Activated CD4-positive, alpha-beta memory T cell treated with anti-CD3 and anti-CD28 coated beads for 36 hours (primary cell): ENCODE measurements around the gene LAPTM5. TPM values are rescaled to one million over a fixed set of nuclear protein-coding genes. Genes with fewer than 3 reads are reported as not detected.
A peak's percentile ranks its signal among the peaks of the same experiment; 100 is the strongest.

Experiments used
- CTCF ChIA-PET: fragments of 350-600 bp; sonication (Branson Sonifier 250); formaldehyde crosslinking; loops from one replicate; lab custom pipeline; 2021; ENCODE audit warnings: antibody characterized with exemption, inconsistent platforms; lab: Charles Lee
- POLR2A ChIA-PET: fragments of 350-600 bp; sonication (Branson Sonifier 250); formaldehyde crosslinking; loops from one replicate; lab custom pipeline; 2021; ENCODE audit warnings: antibody characterized with exemption; lab: Charles Lee
- DNase-seq: peaks from one replicate; pipeline ENCODE4 v3.0.0-alpha.2; 2020
- H3K27ac Mint-ChIP-seq: one replicate; pipeline ENCODE4 v1.8.0; 2021; ENCODE audit warnings: mixed read lengths
- H3K27me3 Mint-ChIP-seq: one replicate; pipeline ENCODE4 v1.8.0; 2021; ENCODE audit warnings: mixed read lengths
- H3K36me3 Mint-ChIP-seq: one replicate; pipeline ENCODE4 v1.8.0; 2021; ENCODE audit warnings: mixed read lengths
- H3K4me1 Mint-ChIP-seq: one replicate; pipeline ENCODE4 v1.8.0; 2021; ENCODE audit warnings: low read depth, mixed read lengths
- H3K4me3 Mint-ChIP-seq: one replicate; pipeline ENCODE4 v1.8.0; 2021; ENCODE audit warnings: mild to moderate bottlenecking, mixed read lengths
- H3K9me3 Mint-ChIP-seq: one replicate; pipeline ENCODE4 v1.8.0; 2021; ENCODE audit warnings: mixed read lengths
- intact Hi-C: fragments of 100-400 bp; cut with micrococcal nuclease; formaldehyde crosslinking; loops from one replicate; pipeline ENCODE4 v1.15.1; 2023
- total RNA-seq, 2 experiments: library from RNA; stranded (reverse); gene quantifications; one replicate each; pipeline ENCODE4 v1.2.3, GENCODE V29; 2021

LAPTM5 gene
- total RNA-seq, 2 experiments from 2014 or later = 190 to 196 TPM

DNA sequence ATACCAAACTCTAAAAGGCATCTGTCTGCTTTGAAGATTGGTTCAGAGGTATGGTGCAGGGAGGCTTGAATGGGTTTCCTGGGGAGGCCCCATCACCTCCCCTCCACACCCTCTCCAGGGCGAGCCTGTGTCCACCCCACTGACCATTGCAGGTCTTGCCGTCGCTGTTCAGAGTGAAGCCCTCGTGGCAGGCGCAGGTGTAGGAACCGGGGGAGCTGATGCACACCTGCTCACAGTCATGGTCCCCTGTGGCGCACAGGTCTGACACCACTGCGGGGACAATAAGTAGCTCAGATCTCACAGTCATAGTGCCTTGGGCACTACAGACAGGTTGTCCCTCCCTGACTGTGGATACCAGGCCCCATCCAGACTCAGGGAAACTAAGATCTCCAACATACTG is 40.9 kb downstream of the LAPTM5 start:
- H3K27ac Mint-ChIP-seq = no peak overlapping the region
- intact Hi-C loops = no loop called here

DNA sequence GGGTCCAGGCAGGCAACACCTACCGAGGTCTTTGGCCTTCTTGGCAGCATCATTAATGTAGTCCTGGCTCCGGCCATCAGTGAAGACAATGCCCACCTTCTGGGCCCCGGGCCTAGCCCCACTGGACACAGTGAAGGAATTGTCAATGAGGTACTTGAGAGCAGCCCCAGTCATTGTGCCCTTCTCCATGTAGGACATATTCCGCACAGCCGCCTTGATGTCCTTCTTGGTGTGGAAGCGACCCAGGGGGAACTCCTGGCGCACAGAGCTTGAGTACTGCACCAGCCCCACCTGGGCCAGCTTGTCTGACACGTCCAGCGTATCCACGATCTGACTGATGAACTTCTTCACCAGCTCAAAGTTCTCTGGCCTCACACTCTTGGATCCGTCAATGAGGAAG is 41.7 kb downstream of the LAPTM5 start:
- no peak overlapping the region for H3K27ac Mint-ChIP-seq
- POLR2A ChIA-PET = no interaction called here
- no peak for DNase-seq
- H3K9me3 Mint-ChIP-seq = peaks cover 9% of the 10 kb centered on the region
- H3K4me1 Mint-ChIP-seq = peaks cover 18% of the 10 kb centered on the region
- no peaks in the 10 kb centered on the region for H3K27me3 Mint-ChIP-seq
- H3K4me3 Mint-ChIP-seq = no peak overlapping the region
- peaks cover 4% of the 10 kb centered on the region for H3K36me3 Mint-ChIP-seq
- intact Hi-C loops = no loop called here
- CTCF ChIA-PET = interaction anchor here (1.3 to 1.4 kb wide), 3 partner anchors 64 to 1480 kb away, joined by 3 to 5 read pairs (median 3); partner anchors contain the start of gene PTPRU

More for the DNA sequence above, 40.9 kb downstream of the LAPTM5 start:
- peaks cover 20% of the 10 kb centered on the region for H3K4me1 Mint-ChIP-seq
- ChIA-PET POLR2A (no interaction called here), CTCF (interaction anchor here (1.3 to 5.7 kb wide), 3 partner anchors 42 to 1480 kb away, joined by 3 to 123 read pairs (median 5); partner anchors contain the start of genes LAPTM5 and PTPRU)
- no peak for DNase-seq
- peaks cover 9% of the 10 kb centered on the region for H3K9me3 Mint-ChIP-seq
- peak overlapping the region; percentile 47 for H3K4me3 Mint-ChIP-seq
- peaks cover 6% of the 10 kb centered on the region for H3K36me3 Mint-ChIP-seq
- H3K27me3 Mint-ChIP-seq = no peaks in the 10 kb centered on the region

DNA sequence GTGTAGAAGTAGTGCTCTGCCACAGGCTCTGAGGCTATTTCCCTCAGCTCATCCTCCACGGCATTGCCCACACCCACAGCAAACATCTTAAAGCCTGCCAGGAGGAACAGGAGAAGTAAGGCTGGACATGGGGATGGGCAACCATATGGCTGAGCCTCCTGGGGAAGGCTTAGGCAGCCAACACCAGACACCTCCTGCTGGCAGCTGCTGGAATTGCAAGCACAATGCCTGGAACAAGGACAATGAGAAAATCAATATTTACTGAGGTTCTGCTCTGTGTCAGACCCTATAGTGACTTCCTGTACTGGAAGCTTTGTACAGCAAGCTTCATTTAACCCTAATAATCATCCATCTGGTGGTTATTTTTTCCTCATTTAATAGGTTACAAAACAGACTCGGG is 42.4 kb downstream of the LAPTM5 start:
- peaks cover 16% of the 10 kb centered on the region for H3K4me1 Mint-ChIP-seq
- POLR2A ChIA-PET = no interaction called here

GRCh38 chr1:30714536-30715090 is 43.0 kb downstream of the LAPTM5 start:
- intact Hi-C loops = no loop called here
- CTCF ChIA-PET = interaction anchor here (0.8 to 0.9 kb wide), 2 partner anchors 30 to 65 kb away, joined by 3 to 5 read pairs; no protein-coding TSS in a partner anchor

More for the DNA sequence above, 42.4 kb downstream of the LAPTM5 start:
- Mint-ChIP-seq H3K27me3 (no peaks in the 10 kb centered on the region), H3K27ac (no peak overlapping the region), H3K4me3 (no peak overlapping the region), H3K36me3 (peaks cover 4% of the 10 kb centered on the region), H3K9me3 (peaks cover 9% of the 10 kb centered on the region)
- intact Hi-C loops = no loop called here
- DNase-seq = peak; percentile 39
- CTCF ChIA-PET = interaction anchor here (0.8 to 1.4 kb wide), 4 partner anchors 29 to 1479 kb away, joined by 3 to 5 read pairs (median 3); partner anchors contain the start of gene PTPRU

GRCh38 chr1:30714025-30714424 is 43.5 kb downstream of the LAPTM5 start:
- POLR2A ChIA-PET = no interaction called here
- H3K36me3 Mint-ChIP-seq = peaks cover 4% of the 10 kb centered on the region
- peaks cover 2% of the 10 kb centered on the region for H3K27me3 Mint-ChIP-seq
- CTCF ChIA-PET = no interaction called here
- DNase-seq = no peak
- H3K9me3 Mint-ChIP-seq = peaks cover 9% of the 10 kb centered on the region
- H3K4me1 Mint-ChIP-seq = peaks cover 6% of the 10 kb centered on the region
- H3K27ac Mint-ChIP-seq = no peak overlapping the region
- H3K4me3 Mint-ChIP-seq = no peak overlapping the region
- intact Hi-C loops = no loop called here

More at GRCh38 chr1:30714536-30715090, 43.0 kb downstream of the LAPTM5 start:
- H3K27me3 Mint-ChIP-seq = peaks cover 2% of the 10 kb centered on the region
- H3K36me3 Mint-ChIP-seq = peaks cover 4% of the 10 kb centered on the region
- H3K9me3 Mint-ChIP-seq = peaks cover 9% of the 10 kb centered on the region
- no peak overlapping the region for H3K4me3 Mint-ChIP-seq
- POLR2A ChIA-PET = no interaction called here
- H3K4me1 Mint-ChIP-seq = peaks cover 10% of the 10 kb centered on the region
- DNase-seq = no peak
- no peak overlapping the region for H3K27ac Mint-ChIP-seq

DNA sequence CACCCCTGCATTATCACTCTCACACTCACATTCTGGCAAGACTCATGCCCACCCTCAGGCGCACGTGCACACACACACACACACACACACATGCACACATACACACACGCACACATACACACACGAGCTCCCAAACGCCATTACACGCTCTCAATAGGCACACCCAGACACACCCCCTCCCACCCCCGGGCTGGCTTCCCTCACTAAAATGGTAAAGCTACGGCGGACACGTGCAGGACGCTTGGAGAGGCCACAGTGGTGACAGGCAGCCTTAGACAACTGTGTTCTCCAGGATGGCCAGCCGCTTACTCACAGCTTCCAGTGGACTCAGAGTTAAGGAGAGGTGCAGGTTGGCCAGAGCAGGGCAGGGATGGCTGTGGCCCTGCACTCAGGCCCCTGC is 44.3 kb downstream of the LAPTM5 start:
- Mint-ChIP-seq H3K27ac (no peak overlapping the region), H3K27me3 (peaks cover 2% of the 10 kb centered on the region), H3K4me3 (no peak overlapping the region), H3K4me1 (peaks cover 6% of the 10 kb centered on the region), H3K9me3 (peaks cover 9% of the 10 kb centered on the region), H3K36me3 (peaks cover 4% of the 10 kb centered on the region)
- ChIA-PET CTCF (interaction anchor here (0.7 kb wide), 1 partner anchor 594 kb away, joined by 3 read pairs; no protein-coding TSS in a partner anchor), POLR2A (no interaction called here)
- intact Hi-C loops = no loop called here
- DNase-seq = no peak

DNA sequence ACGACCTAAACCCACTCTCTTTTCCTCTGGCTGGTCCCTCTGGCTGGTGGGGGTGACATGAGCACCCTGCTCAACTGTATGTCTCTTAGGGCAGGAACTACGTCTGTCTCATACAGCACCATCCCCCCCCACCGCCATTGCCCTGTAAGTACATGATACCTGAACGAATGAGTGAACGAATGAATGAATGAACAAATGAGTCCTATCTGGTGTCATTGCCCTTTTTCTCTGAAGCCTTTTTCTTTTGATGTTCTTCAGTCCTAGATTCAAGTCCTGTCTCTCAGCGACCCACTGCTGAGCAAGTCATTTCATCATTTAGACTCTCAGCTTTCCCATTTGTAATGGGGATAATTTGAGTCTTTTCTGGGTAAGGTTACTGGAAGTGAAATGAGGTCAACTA is 45.0 kb downstream of the LAPTM5 start:
- CTCF ChIA-PET = interaction anchor here (0.7 kb wide), 1 partner anchor 594 kb away, joined by 3 read pairs; no protein-coding TSS in a partner anchor
- POLR2A ChIA-PET = no interaction called here
- Mint-ChIP-seq H3K4me1 (peaks cover 3% of the 10 kb centered on the region), H3K9me3 (peaks cover 9% of the 10 kb centered on the region), H3K36me3 (peaks cover 4% of the 10 kb centered on the region), H3K27me3 (peaks cover 2% of the 10 kb centered on the region), H3K27ac (no peak overlapping the region), H3K4me3 (no peak overlapping the region)
- no peak for DNase-seq
- intact Hi-C loops = no loop called here

- ChIA-PET POLR2A (no interaction called here), CTCF (no interaction called here)
- DNase-seq = no peak
- no peaks in the 10 kb centered on the region for H3K4me1 Mint-ChIP-seq
- H3K4me3 Mint-ChIP-seq = no peak overlapping the region
- H3K27me3 Mint-ChIP-seq = peaks cover 6% of the 10 kb centered on the region
- intact Hi-C loops = no loop called here
- no peak overlapping the region for H3K27ac Mint-ChIP-seq
- H3K9me3 Mint-ChIP-seq = peaks cover 4% of the 10 kb centered on the region
- H3K36me3 Mint-ChIP-seq = peaks cover under 1% of the 10 kb centered on the region
Observed at GRCh38 chr1:30710407-30710806, 47.2 kb downstream of the LAPTM5 start.

GRCh38 chr1:30708361-30708728 is 49.2 kb downstream of the LAPTM5 start:
- no peak overlapping the region for H3K27ac Mint-ChIP-seq
- no peaks in the 10 kb centered on the region for H3K36me3 Mint-ChIP-seq
- no peaks in the 10 kb centered on the region for H3K4me1 Mint-ChIP-seq
- DNase-seq = no peak
- ChIA-PET CTCF (interaction anchor here (0.9 to 2.8 kb wide), 5 partner anchors 10 to 1506 kb away, joined by 3 to 8 read pairs (median 3); no protein-coding TSS in a partner anchor), POLR2A (interaction anchor here (1.1 kb wide), 1 partner anchor 1477 kb away, joined by 4 read pairs; no protein-coding TSS in a partner anchor)
- intact Hi-C loops = loop anchor here (2.0 kb wide), 1 partner anchor 1472 kb away; the partner anchor contains the start of gene PTPRU
- H3K27me3 Mint-ChIP-seq = peaks cover 6% of the 10 kb centered on the region
- no peaks in the 10 kb centered on the region for H3K9me3 Mint-ChIP-seq
- H3K4me3 Mint-ChIP-seq = no peak overlapping the region

- intact Hi-C loops = loop anchor here (2.0 kb wide), 1 partner anchor 1471 kb away; the partner anchor contains the start of gene PTPRU
- no peaks in the 10 kb centered on the region for H3K9me3 Mint-ChIP-seq
- H3K4me1 Mint-ChIP-seq = no peaks in the 10 kb centered on the region
Observed at GRCh38 chr1:30707412-30708360, 49.9 kb downstream of the LAPTM5 start.

GRCh38 chr1:30706528-30706927 is 51.0 kb downstream of the LAPTM5 start:
- Mint-ChIP-seq H3K9me3 (no peaks in the 10 kb centered on the region), H3K36me3 (no peaks in the 10 kb centered on the region), H3K27me3 (peaks cover 6% of the 10 kb centered on the region), H3K27ac (no peak overlapping the region), H3K4me1 (no peaks in the 10 kb centered on the region), H3K4me3 (no peak overlapping the region)
- intact Hi-C loops = no loop called here
- no peak for DNase-seq
- CTCF ChIA-PET = interaction anchor here (2.8 kb wide), 1 partner anchor 326 kb away, joined by 8 read pairs; no protein-coding TSS in a partner anchor
- POLR2A ChIA-PET = no interaction called here

More at GRCh38 chr1:30707412-30708360, 49.9 kb downstream of the LAPTM5 start:
- POLR2A ChIA-PET = interaction anchor here (1.1 kb wide), 1 partner anchor 1476 kb away, joined by 4 read pairs; no protein-coding TSS in a partner anchor
- H3K4me3 Mint-ChIP-seq = no peak overlapping the region
- CTCF ChIA-PET = interaction anchor here (0.6 to 2.8 kb wide), 6 partner anchors 11 to 1505 kb away, joined by 3 to 8 read pairs (median 3); no protein-coding TSS in a partner anchor
- H3K36me3 Mint-ChIP-seq = no peaks in the 10 kb centered on the region
- peak; percentile 78 for DNase-seq
- no peak overlapping the region for H3K27ac Mint-ChIP-seq
- H3K27me3 Mint-ChIP-seq = peaks cover 6% of the 10 kb centered on the region
